ENCODE results near the gene IQGAP2. TPM values are rescaled to one million over a fixed set of nuclear protein-coding genes. Genes with fewer than 3 reads are reported as not detected.

The IQGAP2 gene
- total and polyA plus RNA-seq, 2 of the 8 experiments (the other 6 are each of a cell fraction or from before 2014, with no cell fraction given): 19.7 to 66.0 TPM

DNA sequence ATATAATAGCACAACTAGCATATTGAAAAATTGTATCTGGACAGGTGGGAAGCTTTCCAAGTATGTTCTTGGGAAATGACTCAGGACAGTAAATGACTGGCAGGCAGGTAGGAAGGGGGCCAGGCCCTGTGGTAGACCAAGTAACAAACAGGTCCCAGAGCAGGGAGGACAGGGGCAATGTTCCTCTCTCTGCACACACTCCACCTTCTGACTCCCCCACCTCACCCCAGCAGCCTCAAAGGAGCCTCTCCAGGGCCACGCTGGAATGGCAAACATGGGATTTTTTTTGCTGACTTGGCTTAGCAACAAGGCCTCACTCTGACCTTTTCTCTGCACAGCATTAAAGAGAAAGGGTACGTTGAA is 31.1 kb upstream of the IQGAP2 start (continued):
- no peak for TF ChIP-seq MAFK (IDR thresholded peaks at IDR 0.05; ENCODE audit: low read depth, low read length)

All from H1 (cell line).